ENCODE data around the gene FOXN4.

DNA sequence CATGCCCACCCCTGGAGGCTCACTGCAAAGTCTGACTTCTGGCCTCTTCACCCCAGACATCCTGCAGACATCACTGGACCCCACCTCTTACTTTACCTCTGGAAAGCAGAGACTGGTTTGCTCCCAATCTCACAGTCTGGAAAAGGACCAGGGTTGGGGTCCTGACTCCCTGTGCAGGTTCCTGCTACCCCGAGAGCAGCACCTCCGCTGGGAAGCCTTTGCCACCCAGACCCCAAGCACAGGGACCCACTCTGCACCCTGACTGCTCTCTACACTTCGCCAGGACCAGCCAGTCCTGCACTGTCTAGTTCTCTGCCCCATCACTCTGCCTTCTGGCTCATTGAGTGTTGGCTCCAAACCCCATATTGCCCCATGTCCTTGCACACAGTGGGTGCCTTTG is 16.0 kb downstream of the FOXN4 start:
- TF ChIP-seq POLR2AphosphoS5 (IDR thresholded peaks at IDR 0.05; ENCODE audit: insufficient read depth in 1 of 2, low read depth in 1 of 2) (no peak), POLR2A (IDR thresholded peaks at IDR 0.05) (no peak)

All from vagina (tissue), 2 donors.